ENCODE data around the gene TM9SF3.

DNA sequence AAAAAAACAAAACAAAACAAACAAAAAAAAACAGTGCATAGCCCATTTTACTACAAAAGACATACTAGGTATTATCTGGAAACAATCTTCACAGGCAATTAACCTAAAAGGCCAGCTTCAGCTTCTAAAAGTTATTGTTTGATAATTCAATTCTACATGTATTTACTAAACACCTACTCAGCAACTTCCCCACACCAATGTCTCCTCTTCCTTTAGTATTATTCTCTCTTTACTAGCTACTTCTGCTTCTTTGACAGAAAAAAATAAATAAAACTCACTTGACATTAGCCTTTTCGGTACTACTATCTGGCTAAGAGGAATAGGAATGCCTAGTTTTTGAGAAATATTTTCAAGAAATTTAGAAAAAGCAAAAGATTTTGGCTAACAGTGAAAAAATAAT is 2.8 kb downstream of the TM9SF3 start:
- TF ChIP-seq, protein P1, sequence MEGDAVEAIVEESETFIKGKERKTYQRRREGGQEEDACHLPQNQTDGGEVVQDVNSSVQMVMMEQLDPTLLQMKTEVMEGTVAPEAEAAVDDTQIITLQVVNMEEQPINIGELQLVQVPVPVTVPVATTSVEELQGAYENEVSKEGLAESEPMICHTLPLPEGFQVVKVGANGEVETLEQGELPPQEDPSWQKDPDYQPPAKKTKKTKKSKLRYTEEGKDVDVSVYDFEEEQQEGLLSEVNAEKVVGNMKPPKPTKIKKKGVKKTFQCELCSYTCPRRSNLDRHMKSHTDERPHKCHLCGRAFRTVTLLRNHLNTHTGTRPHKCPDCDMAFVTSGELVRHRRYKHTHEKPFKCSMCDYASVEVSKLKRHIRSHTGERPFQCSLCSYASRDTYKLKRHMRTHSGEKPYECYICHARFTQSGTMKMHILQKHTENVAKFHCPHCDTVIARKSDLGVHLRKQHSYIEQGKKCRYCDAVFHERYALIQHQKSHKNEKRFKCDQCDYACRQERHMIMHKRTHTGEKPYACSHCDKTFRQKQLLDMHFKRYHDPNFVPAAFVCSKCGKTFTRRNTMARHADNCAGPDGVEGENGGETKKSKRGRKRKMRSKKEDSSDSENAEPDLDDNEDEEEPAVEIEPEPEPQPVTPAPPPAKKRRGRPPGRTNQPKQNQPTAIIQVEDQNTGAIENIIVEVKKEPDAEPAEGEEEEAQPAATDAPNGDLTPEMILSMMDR (IDR thresholded peaks at IDR 0.05), result no peak
- TF ChIP-seq POLR2A (IDR thresholded peaks at IDR 0.05) (no peak), POLR2AphosphoS5 (IDR thresholded peaks at IDR 0.05) (no peak)

Measured in suprapubic skin (tissue), 4 donors.